ENCODE data around the gene PRICKLE3. TPM values are rescaled to one million over a fixed set of nuclear protein-coding genes. Genes with fewer than 3 reads are reported as not detected.

PRICKLE3 gene
- total and polyA plus RNA-seq, 2 experiments from 2014 or later: 4.7 to 13.7 TPM

- TF ChIP-seq ZNF331 (CRISPR knock-in tag; IDR thresholded peaks at IDR 0.05; ENCODE audit: low read depth) (no peak), POLR2AphosphoS5 (IDR thresholded peaks at IDR 0.05; ENCODE audit: low read depth) (no peak), CTCF (conservative IDR thresholded peaks at IDR 0.05; ENCODE audit: low read depth in 2 of 2) (peak in 1 of 2 experiments; percentile 48; a peak in 1 of 4 replicates), JUNB (IDR thresholded peaks at IDR 0.05; ENCODE audit: unreplicated experiment) (no peak)
- Histone ChIP-seq H3K79me2 (replicated peaks; ENCODE audit: insufficient read depth) (no peaks in the 10 kb centered on the region), H4K20me1 (replicated peaks; ENCODE audit: insufficient read depth) (no peaks in the 10 kb centered on the region), H3K4me3 (no peak overlapping the region), H3K27ac (ENCODE audit: low read depth) (no peak overlapping the region), H3K4me2 (no peak overlapping the region), H2AFZ (no peak overlapping the region), H3K4me1 (ENCODE audit: insufficient read depth) (no peaks in the 10 kb centered on the region), H3K36me3 (ENCODE audit: insufficient read depth) (no peaks in the 10 kb centered on the region), H3K27me3 (ENCODE audit: insufficient read depth) (peaks cover 13% of the 10 kb centered on the region), H3F3A (replicated peaks; ENCODE audit: low read depth) (no peaks in the 10 kb centered on the region), H3K9me2 (ENCODE audit: insufficient read depth) (no peaks in the 10 kb centered on the region)
- H3K9me3 Mint-ChIP-seq: no peaks in the 10 kb centered on the region; the same call in 2 of the 3 replicates
- no peak overlapping the region for H3K27ac Mint-ChIP-seq
- no peak for DNase-seq (ENCODE audit: low spot score)
- ATAC-seq: peak; percentile 22; the same call in 1 of the 3 replicates
- peaks cover 6% of the 10 kb centered on the region for H3K27me3 Mint-ChIP-seq (ENCODE audit: insufficient read depth, low read depth, poor library complexity)
- peaks cover 34% of the 10 kb centered on the region for H3K36me3 Mint-ChIP-seq (ENCODE audit: low read depth)
- no peak overlapping the region for H3K4me3 Mint-ChIP-seq
- peaks cover 14% of the 10 kb centered on the region for H3K4me1 Mint-ChIP-seq
These were observed 8.8 kb downstream of the PRICKLE3 start for GRCh38 chrX:49177338-49177833.

GRCh38 chrX:49176421-49177326 lies 9.5 kb downstream of the PRICKLE3 start:
- peaks cover 20% of the 10 kb centered on the region for H3K27me3 ChIP-seq (ENCODE audit: insufficient read depth)
- no peak overlapping the region for H2AFZ ChIP-seq
- Mint-ChIP-seq H3K9me3 (no peaks in the 10 kb centered on the region; the same call in 2 of the 3 replicates), H3K36me3 (ENCODE audit: low read depth) (peaks cover 31% of the 10 kb centered on the region), H3K27ac (no peak overlapping the region), H3K4me1 (peaks cover 14% of the 10 kb centered on the region), H3K27me3 (ENCODE audit: insufficient read depth, low read depth, poor library complexity) (peaks cover 10% of the 10 kb centered on the region), H3K4me3 (no peak overlapping the region)
- H4K20me1 ChIP-seq (replicated peaks; ENCODE audit: insufficient read depth): no peaks in the 10 kb centered on the region
- H3K9me2 ChIP-seq (ENCODE audit: insufficient read depth): no peaks in the 10 kb centered on the region
- DNase-seq (ENCODE audit: low spot score) (no peak), ATAC-seq (no peak)
- no peak overlapping the region for H3K4me2 ChIP-seq
- H3K4me3 ChIP-seq: no peak overlapping the region
- H3K36me3 ChIP-seq (ENCODE audit: insufficient read depth): no peaks in the 10 kb centered on the region
- H3K79me2 ChIP-seq (replicated peaks; ENCODE audit: insufficient read depth): no peaks in the 10 kb centered on the region
- no peak overlapping the region for H3K27ac ChIP-seq (ENCODE audit: low read depth)
- H3F3A ChIP-seq (replicated peaks; ENCODE audit: low read depth): no peaks in the 10 kb centered on the region
- H3K4me1 ChIP-seq (ENCODE audit: insufficient read depth): no peaks in the 10 kb centered on the region
- no peak for TF ChIP-seq ZNF114 (CRISPR knock-in tag; IDR thresholded peaks at IDR 0.05)
- TF ChIP-seq ETS1 (IDR thresholded peaks at IDR 0.05): no peak
- TF ChIP-seq NANOG (IDR thresholded peaks at IDR 0.05; ENCODE audit: borderline replicate concordance): no peak
- no peak for TF ChIP-seq EZH2 (IDR thresholded peaks at IDR 0.05; ENCODE audit: low read depth, unreplicated experiment)
- no peak for TF ChIP-seq CREB1 (CRISPR knock-in tag; IDR thresholded peaks at IDR 0.05; ENCODE audit: low read depth)
- TF ChIP-seq REST (IDR thresholded peaks at IDR 0.05; ENCODE audit: unreplicated experiment): no peak
- no peak for TF ChIP-seq CTCF (conservative IDR thresholded peaks at IDR 0.05; ENCODE audit: low read depth in 2 of 2)
- TF ChIP-seq JUNB (IDR thresholded peaks at IDR 0.05; ENCODE audit: unreplicated experiment): no peak
- no peak for TF ChIP-seq POLR2AphosphoS5 (IDR thresholded peaks at IDR 0.05; ENCODE audit: low read depth)
- TF ChIP-seq EZH2phosphoT487 (IDR thresholded peaks at IDR 0.05; ENCODE audit: unreplicated experiment): no peak
